GM21447 (cell line): Measurements from ENCODE around the gene SAPCD2.

Source experiments
- ATAC-seq: cut with Tn5 transposase; IDR thresholded peaks from one replicate; pipeline ENCODE4 v1.9.1; 2021; ENCODE audit not compliant: unreplicated experiment

The SAPCD2 gene

DNA sequence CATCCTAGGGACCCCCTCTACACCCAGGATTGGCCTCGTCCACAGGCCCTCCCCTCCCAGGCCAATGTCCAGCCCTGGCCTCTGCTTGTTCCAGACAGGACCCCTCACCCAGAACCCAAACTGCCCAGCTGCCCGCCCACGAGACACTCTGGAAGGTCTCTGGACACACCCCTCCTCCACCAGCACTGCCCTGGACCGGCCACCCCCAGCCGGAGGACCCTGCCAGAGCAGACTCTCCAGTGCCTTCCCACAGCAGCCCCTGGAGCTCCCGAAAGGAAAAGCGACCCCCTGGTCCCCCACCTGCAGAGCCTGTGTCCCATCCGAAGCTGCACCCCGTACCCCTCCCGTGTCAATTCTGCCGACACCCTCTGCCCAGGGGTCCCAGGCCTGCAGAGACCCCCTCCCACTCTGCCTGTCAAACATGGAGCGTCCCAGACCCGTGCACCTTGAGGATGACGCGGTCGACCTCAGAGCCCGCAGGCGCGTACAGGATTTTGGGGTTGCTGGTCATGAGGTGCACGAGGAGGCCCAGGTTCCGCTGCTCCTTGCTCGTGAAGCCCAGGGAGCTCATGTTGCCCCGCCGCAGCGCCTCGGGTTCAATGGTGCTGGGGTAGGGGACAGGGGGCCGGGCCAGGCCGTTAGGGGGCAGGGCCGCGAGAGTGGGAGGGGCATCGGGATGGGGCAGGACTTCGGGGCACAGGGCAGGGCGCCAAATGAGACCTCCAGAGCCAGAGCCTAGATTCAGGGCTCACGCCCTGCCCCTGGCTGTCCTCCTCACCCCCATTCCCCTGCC lies 50.3 kb downstream of the SAPCD2 start:
- no peak for ATAC-seq

- no peak for ATAC-seq
These were observed 51.4 kb downstream of the SAPCD2 start for GRCh38 chr9:137018761-137019559.

- no peak for ATAC-seq
These were observed 52.4 kb downstream of the SAPCD2 start for GRCh38 chr9:137017791-137018497.

GRCh38 chr9:137017071-137017470 lies 53.3 kb downstream of the SAPCD2 start:
- ATAC-seq: no peak

DNA sequence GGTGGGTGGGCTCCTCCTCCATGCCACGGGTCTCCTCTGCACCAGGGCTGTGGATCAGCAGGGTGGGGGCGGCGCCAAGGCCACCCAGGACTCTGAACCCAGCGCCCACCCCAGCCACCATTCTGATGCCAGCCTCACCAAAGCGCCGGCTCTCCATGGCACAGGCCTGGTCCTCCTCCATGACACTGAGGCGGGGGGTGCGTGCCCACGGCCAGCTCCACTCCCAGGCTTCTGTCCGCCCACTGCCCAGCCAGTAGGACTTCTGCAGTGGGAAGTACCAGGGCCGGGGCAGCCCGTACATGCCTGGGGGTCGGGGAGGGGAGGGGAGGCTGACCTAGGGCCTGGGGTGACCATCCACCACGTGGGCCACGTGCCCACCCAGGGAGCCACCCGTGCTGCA lies 53.9 kb downstream of the SAPCD2 start:
- no peak for ATAC-seq

- no peak for ATAC-seq
These were observed 54.4 kb downstream of the SAPCD2 start for GRCh38 chr9:137015976-137016375.

DNA sequence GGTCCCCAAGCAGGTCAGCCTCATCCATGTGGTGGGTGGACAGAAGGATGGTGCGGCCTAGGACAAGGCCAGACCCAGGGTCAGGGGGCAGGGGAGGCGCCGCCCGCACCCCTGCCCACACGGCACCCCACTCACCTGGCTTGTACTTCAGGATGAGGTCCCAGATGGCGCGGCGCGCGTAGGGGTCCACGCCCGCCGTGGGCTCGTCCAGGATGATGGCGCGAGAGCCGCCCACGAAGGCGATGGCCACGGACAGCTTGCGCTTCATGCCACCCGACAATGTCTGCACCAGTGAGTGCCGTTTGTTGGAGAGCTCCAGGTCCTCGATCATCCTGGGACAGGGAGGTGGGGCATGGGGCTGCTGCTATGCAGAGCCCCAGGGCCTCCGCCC lies 54.8 kb downstream of the SAPCD2 start:
- no peak for ATAC-seq

DNA sequence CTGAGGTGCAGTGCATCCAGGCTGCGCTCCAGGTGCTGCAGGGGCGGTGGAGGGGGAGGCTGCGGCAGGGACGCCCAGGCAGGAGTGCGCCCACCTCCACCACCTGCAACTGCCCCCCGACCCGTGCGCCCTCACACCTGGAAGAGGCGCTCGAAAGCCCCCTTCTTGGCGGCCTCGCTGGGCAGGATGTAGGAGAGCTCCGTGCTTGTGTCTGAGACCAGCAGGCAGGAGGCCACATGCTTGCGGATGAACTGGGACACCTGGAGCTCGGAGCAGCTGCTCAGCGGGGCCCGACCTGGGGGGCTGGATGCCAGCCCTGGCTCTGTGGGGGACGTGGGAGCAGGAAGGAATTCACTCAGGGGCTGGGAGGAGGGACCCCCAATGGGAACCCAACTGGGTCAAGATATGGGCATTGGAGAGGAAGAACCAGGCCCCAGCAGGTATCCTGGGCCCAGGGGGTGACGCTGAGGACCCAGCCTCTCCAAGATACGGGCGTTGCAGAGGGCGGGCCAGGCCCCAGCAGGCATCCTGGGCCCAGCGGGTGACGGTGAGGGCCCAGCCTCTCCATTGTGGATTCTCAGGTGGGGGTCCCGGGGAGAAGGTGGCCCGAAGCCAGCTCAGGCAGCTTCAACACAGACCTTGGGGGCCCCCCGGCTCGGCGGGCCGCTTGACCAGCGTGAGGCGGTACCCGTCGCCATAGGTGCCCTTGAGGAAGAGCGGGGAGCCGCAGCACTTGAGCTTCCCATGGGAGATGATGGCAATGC lies 55.4 kb downstream of the SAPCD2 start:
- no peak for ATAC-seq

DNA sequence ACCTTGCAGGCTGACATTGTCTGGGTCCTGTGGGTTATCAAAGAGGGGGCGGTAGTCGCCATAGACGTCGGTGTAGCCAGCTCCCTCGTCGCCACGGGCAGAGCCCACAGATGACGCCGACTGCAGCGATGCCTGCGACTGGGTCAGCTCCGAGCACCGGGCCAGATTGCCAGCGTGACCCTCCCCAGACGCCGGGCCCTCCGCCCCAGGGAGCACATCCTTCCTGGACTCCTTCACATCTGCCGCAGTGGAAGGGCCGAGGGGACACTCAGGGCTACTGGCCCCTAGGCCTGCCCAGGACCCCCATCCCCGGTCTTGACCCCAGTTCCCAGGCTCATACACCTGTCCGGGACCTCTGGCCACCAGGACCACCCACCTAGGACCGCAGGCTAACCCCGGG lies 56.2 kb downstream of the SAPCD2 start:
- ATAC-seq: no peak

GRCh38 chr9:137013571-137013940 lies 56.8 kb downstream of the SAPCD2 start:
- ATAC-seq: no peak

- ATAC-seq: no peak
These were observed 57.4 kb downstream of the SAPCD2 start for GRCh38 chr9:137012694-137013570.
